Right renal cortex interstitium (tissue), 3 donors: ENCODE measurements around the gene PCNX2. TPM values are rescaled to one million over a fixed set of nuclear protein-coding genes. Genes with fewer than 3 reads are reported as not detected.

Experiments
- DNase-seq, 3 donors: peaks; one replicate each; pipeline ENCODE4 v3.0.0-alpha.2; 2013; ENCODE audit warnings: low read depth in 3 of 3, low spot score in 2 of 3
- polyA plus RNA-seq, 3 donors: library from polyadenylated mRNA; unstranded; fragments of 120-200 nt; gene quantifications; one replicate each; pipeline ENCODE4 v1.2.1, GENCODE V29; 2013; ENCODE audit not compliant: insufficient read length in 3 of 3

PCNX2 gene
- polyA plus RNA-seq, 3 donors: 9.4 to 13.1 (median 11.3) TPM

GRCh38 chr1:232949636-232950196 lies 345.8 kb downstream of the PCNX2 start:
- no peak for DNase-seq

DNA sequence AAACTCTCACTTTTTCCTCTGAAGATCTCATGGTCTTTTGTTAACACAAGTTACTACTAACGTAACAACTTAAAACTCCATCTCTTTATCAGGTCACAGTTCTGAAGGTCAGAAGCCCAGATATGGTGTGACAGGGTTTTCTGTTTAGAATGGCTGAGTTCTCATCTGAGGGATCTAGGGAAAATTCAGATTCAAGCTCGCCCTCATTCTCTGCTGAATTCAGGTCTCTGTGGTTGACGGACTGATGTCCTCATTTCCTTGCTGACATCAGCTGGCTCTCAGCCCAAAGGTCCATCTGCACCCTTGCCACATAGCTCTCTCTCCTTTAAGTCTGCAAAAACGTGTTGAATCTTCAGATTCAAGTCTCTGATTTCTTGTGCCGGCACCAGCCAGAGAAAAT lies 351.2 kb downstream of the PCNX2 start:
- DNase-seq: no peak

- DNase-seq: peak in 1 of 3 donors; percentile 60
Observed at GRCh38 chr1:232943679-232944252, 351.8 kb downstream of the PCNX2 start.

DNA sequence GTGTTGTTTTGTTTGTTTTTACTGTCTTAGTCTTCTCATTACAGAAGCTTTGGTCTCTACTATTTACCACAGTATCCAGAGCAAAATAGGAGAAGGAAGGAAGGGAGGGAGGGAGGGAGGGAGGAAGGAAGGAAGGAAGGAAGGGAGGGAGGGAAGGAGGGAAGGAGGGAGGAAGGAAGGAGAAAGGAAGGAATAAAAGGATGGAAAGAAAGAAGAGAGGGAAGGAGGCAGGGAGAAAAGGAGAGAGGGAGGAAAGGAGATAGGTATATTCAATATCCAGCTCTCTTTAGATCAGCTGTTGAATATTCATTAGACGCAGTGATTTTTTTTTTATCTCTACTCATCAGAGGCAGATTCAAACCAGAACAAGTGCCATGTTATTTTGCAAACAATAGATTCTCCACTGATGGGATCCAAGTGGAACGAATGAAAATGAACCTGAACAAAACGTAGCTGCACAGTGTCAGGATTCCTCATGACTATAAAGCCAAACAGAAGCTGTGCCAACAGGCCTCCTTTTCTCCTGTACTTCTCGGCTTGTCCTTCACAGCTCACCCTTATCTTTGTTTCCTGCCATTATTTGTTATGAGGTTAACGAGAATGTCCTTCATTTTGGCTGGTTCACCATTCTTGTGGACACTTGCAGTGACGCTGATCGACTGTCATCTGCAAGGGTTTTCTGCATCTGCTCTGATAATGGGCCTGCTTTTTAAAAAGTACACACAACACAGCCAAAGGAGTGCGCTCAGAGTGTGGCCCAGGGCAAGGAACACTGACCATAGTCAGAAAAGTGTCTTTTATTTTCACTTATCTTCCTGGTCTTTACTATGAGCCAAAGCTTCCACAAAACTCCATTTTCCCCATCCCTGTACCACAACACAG lies 352.9 kb downstream of the PCNX2 start:
- no peak for DNase-seq

- DNase-seq: no peak
Observed at GRCh38 chr1:232940262-232940661, 355.3 kb downstream of the PCNX2 start.

- DNase-seq: no peak
Observed at GRCh38 chr1:232939748-232940147, 355.8 kb downstream of the PCNX2 start.

GRCh38 chr1:232938926-232939325 lies 356.6 kb downstream of the PCNX2 start:
- DNase-seq: no peak

DNA sequence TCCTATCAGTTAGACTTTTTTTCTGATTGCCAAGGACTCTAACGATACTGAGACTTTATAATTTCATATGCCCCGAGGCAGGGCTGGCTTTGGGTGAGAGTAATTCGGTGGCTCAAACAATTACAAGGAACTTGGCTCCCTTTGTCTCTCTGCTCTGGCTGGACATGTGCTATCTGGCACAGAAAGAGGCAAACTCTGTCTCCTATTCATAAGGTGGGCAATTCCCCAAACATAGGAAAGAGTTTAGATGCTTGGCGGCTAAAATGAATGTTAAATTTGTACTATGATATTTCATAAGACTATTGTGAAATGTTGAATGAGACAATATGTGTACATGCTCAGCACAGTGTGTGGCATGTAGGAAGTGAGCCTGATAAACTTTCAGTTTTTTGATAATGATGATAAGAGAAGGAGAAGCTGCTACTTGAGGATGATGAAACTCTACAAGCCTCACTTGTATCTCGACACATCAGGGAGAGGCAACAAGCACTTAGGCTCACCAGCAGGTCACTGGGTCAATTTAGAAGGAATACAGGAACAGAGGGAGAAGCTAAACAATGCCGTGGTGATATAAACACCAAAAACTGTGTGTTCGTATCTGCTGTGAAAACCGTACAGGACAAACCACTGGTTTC lies 357.7 kb downstream of the PCNX2 start:
- DNase-seq: no peak

GRCh38 chr1:232936941-232937340 lies 358.6 kb downstream of the PCNX2 start:
- DNase-seq: no peak

Other genes starting within 250 kb of the PCNX2 start
- 10 to 100 TPM; 26.7 to 29.2 (median 28.3) TPM for gene MAP3K21, start 32.0 kb upstream of the PCNX2 start, polyA plus RNA-seq